H1 (cell line): ENCODE data around the gene PCDHB16.
A peak's percentile ranks its signal among the peaks of the same experiment; 100 is the strongest.

Experiments used
- ASH2L ChIP-seq: fragments of 200-600, 300-600 bp; sonication (generic); IDR thresholded peaks from one replicate; pipeline ENCODE4 v1.7.1; 2017; ENCODE audit warnings: low read length
- BCL11A ChIP-seq, 2 experiments: IDR thresholded peaks; one replicate each; pipeline ENCODE4 v1.6.1; 2011; ENCODE audit warnings: low read depth in 2 of 2, low read length in 2 of 2, mild to moderate bottlenecking in 2 of 2
- CHD1 ChIP-seq: IDR thresholded peaks from 2 replicates; pipeline ENCODE4 v1.6.1; 2012; ENCODE audit warnings: low read depth, low read length, improper control_type of control experiment
- EP300 ChIP-seq, 2 experiments: IDR thresholded peaks; 1 replicate in 1 of 2; 2 replicates in 1 of 2; pipeline ENCODE4 v1.6.1; 2011 to 2012; ENCODE audit warnings: low read depth in 2 of 2, low read length in 2 of 2, mild to moderate bottlenecking in 2 of 2, borderline replicate concordance in 1 of 2, inconsistent platforms in 1 of 2, moderate library complexity in 1 of 2
- EZH2 ChIP-seq: fragments of 200-600 bp; sonication (generic); IDR thresholded peaks from 2 replicates; pipeline ENCODE4 v1.7.1; 2012; ENCODE audit warnings: low read depth, mild to moderate bottlenecking, moderate library complexity, low read length, inconsistent platforms; ENCODE audit not compliant: severe bottlenecking
- POLR2A ChIP-seq, 2 experiments: IDR thresholded peaks; 1 replicate in 1 of 2; 2 replicates in 1 of 2; pipeline ENCODE4 v1.6.1; 2011; ENCODE audit warnings: low read depth in 2 of 2, low read length in 2 of 2, mild to moderate bottlenecking in 2 of 2; ENCODE audit errors: control extremely low read depth in 1 of 2
- POLR2AphosphoS5 ChIP-seq: IDR thresholded peaks from 2 replicates; pipeline ENCODE4 v1.6.1; 2011; ENCODE audit warnings: low read depth, low read length
- RFX5 ChIP-seq: IDR thresholded peaks from 2 replicates; pipeline ENCODE4 v1.6.1; 2011; ENCODE audit warnings: low read depth, low read length, improper control_type of control experiment, borderline replicate concordance
- TF ChIP-seq, protein P1 (sequence below), 3 experiments: IDR thresholded peaks; 1 replicate in 2 of 3; 2 replicates in 1 of 3; pipeline versions ENCODE4 v1.5.1 to v1.6.1; 2011; ENCODE audit warnings: low read length in 3 of 3, mild to moderate bottlenecking in 3 of 3, inconsistent platforms in 2 of 3, low read depth in 1 of 3, moderate library complexity in 1 of 3; ENCODE audit not compliant: insufficient read depth in 1 of 3; ENCODE audit errors: control extremely low read depth in 1 of 3

DNA sequence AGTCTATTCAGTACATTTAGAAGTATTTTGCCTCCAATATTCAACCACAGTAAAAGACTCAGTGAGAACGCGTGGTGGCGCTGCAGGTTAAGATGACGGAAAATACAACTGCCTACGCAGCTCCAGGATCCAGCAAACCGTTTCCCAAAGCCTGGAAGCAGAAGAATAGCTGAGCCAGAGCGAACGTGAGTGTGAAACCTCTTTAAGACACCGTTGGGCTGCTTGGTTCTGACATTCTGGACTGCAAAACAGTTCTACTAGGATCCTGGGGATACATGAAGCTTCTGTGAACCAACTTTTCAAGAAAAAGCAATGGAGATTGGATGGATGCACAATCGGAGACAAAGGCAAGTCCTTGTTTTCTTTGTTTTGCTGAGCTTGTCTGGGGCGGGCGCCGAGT is at the start of gene PCDHB16:
- TF ChIP-seq, protein P1, sequence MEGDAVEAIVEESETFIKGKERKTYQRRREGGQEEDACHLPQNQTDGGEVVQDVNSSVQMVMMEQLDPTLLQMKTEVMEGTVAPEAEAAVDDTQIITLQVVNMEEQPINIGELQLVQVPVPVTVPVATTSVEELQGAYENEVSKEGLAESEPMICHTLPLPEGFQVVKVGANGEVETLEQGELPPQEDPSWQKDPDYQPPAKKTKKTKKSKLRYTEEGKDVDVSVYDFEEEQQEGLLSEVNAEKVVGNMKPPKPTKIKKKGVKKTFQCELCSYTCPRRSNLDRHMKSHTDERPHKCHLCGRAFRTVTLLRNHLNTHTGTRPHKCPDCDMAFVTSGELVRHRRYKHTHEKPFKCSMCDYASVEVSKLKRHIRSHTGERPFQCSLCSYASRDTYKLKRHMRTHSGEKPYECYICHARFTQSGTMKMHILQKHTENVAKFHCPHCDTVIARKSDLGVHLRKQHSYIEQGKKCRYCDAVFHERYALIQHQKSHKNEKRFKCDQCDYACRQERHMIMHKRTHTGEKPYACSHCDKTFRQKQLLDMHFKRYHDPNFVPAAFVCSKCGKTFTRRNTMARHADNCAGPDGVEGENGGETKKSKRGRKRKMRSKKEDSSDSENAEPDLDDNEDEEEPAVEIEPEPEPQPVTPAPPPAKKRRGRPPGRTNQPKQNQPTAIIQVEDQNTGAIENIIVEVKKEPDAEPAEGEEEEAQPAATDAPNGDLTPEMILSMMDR (IDR thresholded peaks at IDR 0.05; ENCODE audit: control extremely low read depth in 1 of 3, insufficient read depth in 1 of 3, low read depth in 1 of 3, low read length in 3 of 3) = peak; percentile 49 to 82 (median 78)
- TF ChIP-seq ASH2L (no peak), POLR2AphosphoS5 (no peak), RFX5 (no peak), EP300 (IDR thresholded peaks at IDR 0.05; ENCODE audit: borderline replicate concordance in 1 of 2, low read depth in 2 of 2, low read length in 2 of 2) (no peak), POLR2A (IDR thresholded peaks at IDR 0.05; ENCODE audit: control extremely low read depth in 1 of 2, low read depth in 2 of 2, low read length in 2 of 2) (no peak), BCL11A (IDR thresholded peaks at IDR 0.05; ENCODE audit: low read depth in 2 of 2, low read length in 2 of 2) (no peak), CHD1 (no peak), EZH2 (no peak)
